Psoas muscle (tissue), 8 donors: ENCODE measurements around the gene GABBR2. TPM values are rescaled to one million over a fixed set of nuclear protein-coding genes. Genes with fewer than 3 reads are reported as not detected.

Source experiments
- ATAC-seq, 4 donors: fragments of 200-7000 bp; cut with Tn5 transposase; one replicate each; pipeline ENCODE4 v1.9.1; 2020; ENCODE audit warnings: moderate library complexity in 3 of 4, mild to moderate bottlenecking in 2 of 4
- DNase-seq, 2 donors: peaks; one replicate each; pipeline ENCODE4 v3.0.0-alpha.2; 2020
- H3K27ac ChIP-seq: fragments of 200-600 bp; one replicate; pipeline ENCODE4 v1.8.0; 2022
- H3K27me3 ChIP-seq, 3 donors: fragments of 200-600 bp in 1 of 3; one replicate each; pipeline versions ENCODE4 v1.6.1 to v1.8.0; 2013 to 2022; ENCODE audit warnings: low read length in 2 of 3, mild to moderate bottlenecking in 2 of 3, moderate library complexity in 1 of 3; ENCODE audit not compliant: insufficient read depth in 3 of 3
- H3K36me3 ChIP-seq, 2 donors: fragments of 200-600 bp in 1 of 2; one replicate each; pipeline versions ENCODE4 v1.6.1 to v1.8.0; 2013 to 2022; ENCODE audit warnings: low read depth in 1 of 2, mild to moderate bottlenecking in 1 of 2, moderate library complexity in 1 of 2; ENCODE audit not compliant: insufficient read depth in 1 of 2
- H3K4me1 ChIP-seq: fragments of 200-600 bp; one replicate; pipeline ENCODE4 v1.8.0; 2022
- H3K4me3 ChIP-seq: fragments of 200-600 bp; one replicate; pipeline ENCODE4 v1.8.0; 2022; ENCODE audit warnings: mild to moderate bottlenecking
- H3K9me3 ChIP-seq: fragments of 200-600 bp; one replicate; pipeline ENCODE4 v1.8.0; 2022
- CTCF ChIP-seq: fragments of 200-600 bp; IDR thresholded peaks from one replicate; pipeline ENCODE4 v1.8.0; 2022; ENCODE audit warnings: antibody characterized with exemption
- WGBS, 3 donors: extraction: QIAGEN DNeasy Blood & Tissue Kit; methylation state at CpG; one replicate each; pipeline versions ENCODE4 v1.1.6 to v1.1.7; 2013; 5-methylcytosine and 5-hydroxymethylcytosine counted together
- intact Hi-C, 2 donors: fragments of 100-400 bp; cut with DNase I; formaldehyde crosslinking; loops; one replicate each; pipeline versions ENCODE4 v1.11.0 to v1.14.2; 2022
- polyA plus RNA-seq, 3 donors: library from polyadenylated mRNA; stranded (reverse); fragments of 200-250 nt; gene quantifications; one replicate each; pipeline ENCODE4 v1.2.3, GENCODE V29; 2013
- total RNA-seq, 4 donors: library from RNA; stranded (reverse); fragmentation: NEBNext Ultra II Directional in 2 of 4; extraction: Animal tissue kit (Norgen Biotek cat#: 25700) in 2 of 4; gene quantifications; one replicate each; pipeline versions ENCODE4 v1.2.1 to v1.2.4, GENCODE V29; 2021 to 2023
- donor health status: healthy with polysubstance abuse.
- donor health status: DM: no; HTN: no; CAD: no; lungs with moderate emphysema.
- donor health status: Bipolar disorder and iron deficiency.
- donor health status: healthy.
- donor health status: DM: yes; HTN: yes; CAD: no.
- donor health status: DM: no; HTN: no; CAD: no.
- donor health status: DM: no; HTN: no; CAD: no.
- donor health status: DM: yes; HTN: yes; CAD: no.

GABBR2 gene
- total and polyA plus RNA-seq, 7 donors: 0.08 to 0.66 (median 0.38) TPM

- Histone ChIP-seq H3K4me3 (no peak overlapping the region), H3K36me3 (no peaks in the 10 kb centered on the region), H3K27ac (no peak overlapping the region), H3K27me3 (no peaks in the 10 kb centered on the region), H3K9me3 (no peaks in the 10 kb centered on the region), H3K4me1 (no peaks in the 10 kb centered on the region)
- intact Hi-C loops: no loop called here
- DNase-seq (no peak), ATAC-seq (no peak)
- 63 to 70% (median 67%) methylated on average over 9 of the region's 9 CpGs for WGBS, 3 donors
- no peak for TF ChIP-seq CTCF
Measured at GRCh38 chr9:98504298-98505282, 204.1 kb downstream of the GABBR2 start.

GRCh38 chr9:98503867-98504266 is 204.9 kb downstream of the GABBR2 start:
- WGBS, 3 donors: 64 to 69% (median 64%) methylated on average over 2 of the region's 2 CpGs
- intact Hi-C loops: no loop called here
- no peak for TF ChIP-seq CTCF

GRCh38 chr9:98502976-98503325 is 205.8 kb downstream of the GABBR2 start:
- H3K4me3 ChIP-seq: no peak overlapping the region
- intact Hi-C loops: no loop called here
- no peaks in the 10 kb centered on the region for H3K9me3 ChIP-seq
- H3K27ac ChIP-seq: no peak overlapping the region
- TF ChIP-seq CTCF: no peak
- no peaks in the 10 kb centered on the region for H3K36me3 ChIP-seq
- WGBS, 3 donors: 39 to 41% (median 39%) methylated on average over 5 of the region's 5 CpGs
- no peak for ATAC-seq
- no peaks in the 10 kb centered on the region for H3K27me3 ChIP-seq
- DNase-seq: no peak
- H3K4me1 ChIP-seq: no peaks in the 10 kb centered on the region

More at GRCh38 chr9:98503867-98504266, 204.9 kb downstream of the GABBR2 start:
- H3K27me3 ChIP-seq: no peaks in the 10 kb centered on the region
- no peak overlapping the region for H3K4me3 ChIP-seq
- DNase-seq: no peak
- no peaks in the 10 kb centered on the region for H3K9me3 ChIP-seq
- H3K27ac ChIP-seq: no peak overlapping the region
- H3K36me3 ChIP-seq: no peaks in the 10 kb centered on the region
- H3K4me1 ChIP-seq: no peaks in the 10 kb centered on the region
- no peak for ATAC-seq

- ATAC-seq: no peak
Measured at GRCh38 chr9:98502311-98502975, 206.3 kb downstream of the GABBR2 start.

More at GRCh38 chr9:98502311-98502975, 206.3 kb downstream of the GABBR2 start:
- 75 to 85% (median 78%) methylated on average over 6 of the region's 6 CpGs for WGBS, 3 donors
- no peak overlapping the region for H3K27ac ChIP-seq
- TF ChIP-seq CTCF: no peak
- intact Hi-C loops: no loop called here
- no peak overlapping the region for H3K4me3 ChIP-seq
- no peak for DNase-seq
- no peaks in the 10 kb centered on the region for H3K9me3 ChIP-seq
- no peaks in the 10 kb centered on the region for H3K36me3 ChIP-seq
- no peaks in the 10 kb centered on the region for H3K4me1 ChIP-seq
- no peaks in the 10 kb centered on the region for H3K27me3 ChIP-seq
